IMR-90 (cell line): ENCODE measurements around the gene ACAT2. TPM values are rescaled to one million over a fixed set of nuclear protein-coding genes. Genes with fewer than 3 reads are reported as not detected.

ENCODE experiments used
- ATAC-seq: fragments of 200-7000 bp; cut with Tn5 transposase; 2 replicates; pipeline ENCODE4 v1.9.1; 2020; ENCODE audit warnings: low read depth, mild to moderate bottlenecking, moderate library complexity
- BruUV-seq: library from RNA; stranded (reverse); fragments of 400-500 nt; replicated peaks from 2 replicates; lab custom pipeline; 2021; lab: Mats Ljungman, UMichigan
- CTCF ChIA-PET: fragments of 300-600 bp; formaldehyde crosslinking; extraction: SDS; loops from one replicate; lab custom pipeline; 2021; ENCODE audit warnings: antibody characterized with exemption; lab: Yijun Ruan, JAX
- POLR2A ChIA-PET: fragments of 300-600 bp; sonication (Branson Sonifier 250); formaldehyde crosslinking; loops from one replicate; lab custom pipeline; 2022; ENCODE audit warnings: antibody characterized with exemption; ENCODE audit not compliant: unreplicated experiment; lab: Charles Lee
- DNase-seq: peaks from one replicate; pipeline ENCODE4 v3.0.0; 2013
- H2AFZ ChIP-seq: replicated peaks from 2 replicates; pipeline ENCODE3; 2013; ENCODE audit warnings: low read length, mild to moderate bottlenecking; ENCODE audit not compliant: poor library complexity
- H2AK5ac ChIP-seq: 2 replicates; pipeline ENCODE4 v1.6.1; 2013; ENCODE audit warnings: low read depth, low read length, inconsistent platforms
- H2AK9ac ChIP-seq: replicated peaks from 2 replicates; pipeline ENCODE3; 2013; ENCODE audit warnings: mild to moderate bottlenecking, low read depth, low read length, moderate library complexity; ENCODE audit not compliant: poor library complexity
- H2BK120ac ChIP-seq: 2 replicates; pipeline ENCODE4 v1.6.1; 2013; ENCODE audit warnings: low read depth, low read length, inconsistent platforms
- H2BK15ac ChIP-seq: 3 replicates; pipeline ENCODE4 v1.6.1; 2013; ENCODE audit warnings: low read depth, low read length, inconsistent platforms
- H2BK20ac ChIP-seq: 2 replicates; pipeline ENCODE4 v1.6.1; 2013; ENCODE audit warnings: low read depth, mild to moderate bottlenecking, inconsistent platforms, low read length, moderate library complexity
- H2BK5ac ChIP-seq: 2 replicates; pipeline ENCODE4 v1.6.1; 2013; ENCODE audit warnings: mild to moderate bottlenecking, low read depth, low read length, inconsistent platforms; ENCODE audit not compliant: poor library complexity, severe bottlenecking
- H3K14ac ChIP-seq: replicated peaks from 2 replicates; pipeline ENCODE4 v1.6.1; 2013; ENCODE audit warnings: low read depth, low read length, inconsistent platforms
- H3K18ac ChIP-seq: 2 replicates; pipeline ENCODE4 v1.6.1; 2013; ENCODE audit warnings: low read depth, low read length, control low read depth
- H3K23ac ChIP-seq: 2 replicates; pipeline ENCODE4 v1.6.1; 2013; ENCODE audit warnings: low read depth, low read length, inconsistent platforms
- H3K27ac ChIP-seq: 2 replicates; pipeline ENCODE4 v1.5.1; 2013; ENCODE audit warnings: mild to moderate bottlenecking, control low read depth, low read length; ENCODE audit not compliant: insufficient read depth
- H3K27me3 ChIP-seq: 2 replicates; pipeline ENCODE4 v1.6.1; 2013; ENCODE audit warnings: low read length; ENCODE audit not compliant: control insufficient read depth, insufficient read depth
- H3K36me3 ChIP-seq: 2 replicates; pipeline ENCODE4 v1.6.1; 2013; ENCODE audit warnings: low read length, mixed read lengths; ENCODE audit not compliant: control insufficient read depth, insufficient read depth
- H3K4ac ChIP-seq: 2 replicates; pipeline ENCODE4 v1.6.1; 2013; ENCODE audit warnings: low read depth, low read length, inconsistent platforms
- H3K4me1 ChIP-seq: 2 replicates; pipeline ENCODE4 v1.6.1; 2013; ENCODE audit warnings: low read length, mixed read lengths; ENCODE audit not compliant: control insufficient read depth, insufficient read depth
- H3K4me2 ChIP-seq: 2 replicates; pipeline ENCODE4 v1.6.1; 2013; ENCODE audit warnings: low read depth, mild to moderate bottlenecking, control low read depth, low read length, moderate library complexity
- H3K4me3 ChIP-seq: 2 replicates; pipeline ENCODE4 v1.5.1; 2013; ENCODE audit warnings: low read depth, mild to moderate bottlenecking, control low read depth, low read length, moderate library complexity; ENCODE audit not compliant: insufficient read depth
- H3K56ac ChIP-seq: 2 replicates; pipeline ENCODE4 v1.6.1; 2013; ENCODE audit warnings: low read length, inconsistent platforms; ENCODE audit not compliant: insufficient read depth; ENCODE audit errors: extremely low read depth
- H3K79me1 ChIP-seq, 2 experiments: 2 replicates each; pipeline ENCODE4 v1.6.1; 2013; ENCODE audit warnings: low read length in 2 of 2, inconsistent platforms in 1 of 2, low read depth in 1 of 2
- H3K9ac ChIP-seq: 2 replicates; pipeline ENCODE4 v1.6.1; 2013; ENCODE audit warnings: low read depth, low read length, control low read depth
- H3K9me1 ChIP-seq: 2 replicates; pipeline ENCODE4 v1.6.1; 2013; ENCODE audit warnings: low read length, inconsistent platforms; ENCODE audit not compliant: insufficient read depth
- H3K9me3 ChIP-seq: 2 replicates; pipeline ENCODE4 v1.6.1; 2013; ENCODE audit warnings: low read length; ENCODE audit not compliant: control insufficient read depth, insufficient read depth
- H4K20me1 ChIP-seq: 2 replicates; pipeline ENCODE4 v1.6.1; 2013; ENCODE audit warnings: low read length, inconsistent platforms; ENCODE audit not compliant: insufficient read depth
- H4K5ac ChIP-seq: 2 replicates; pipeline ENCODE4 v1.6.1; 2013; ENCODE audit warnings: mild to moderate bottlenecking, low read depth, low read length, control low read depth
- H4K8ac ChIP-seq, 2 experiments: 2 replicates each; pipeline ENCODE4 v1.6.1; 2013; ENCODE audit warnings: low read depth in 2 of 2, low read length in 2 of 2, control low read depth in 1 of 2, inconsistent platforms in 1 of 2
- H4K91ac ChIP-seq: 2 replicates; pipeline ENCODE4 v1.6.1; 2013; ENCODE audit warnings: low read depth, low read length, inconsistent platforms; ENCODE audit not compliant: insufficient read depth
- CEBPB ChIP-seq: IDR thresholded peaks from 2 replicates; pipeline ENCODE4 v1.6.1; 2012; ENCODE audit warnings: low read depth, low read length, improper control_type of control experiment
- CHD1 ChIP-seq: IDR thresholded peaks from 2 replicates; pipeline ENCODE4 v1.6.1; 2012; ENCODE audit warnings: low read depth, low read length, improper control_type of control experiment
- CTCF ChIP-seq: conservative IDR thresholded peaks from 2 replicates; pipeline ENCODE4 v1.5.1; 2012; ENCODE audit warnings: mild to moderate bottlenecking, low read depth, low read length, improper control_type of control experiment
- NFE2L2 ChIP-seq: fragments of 150-350 bp; IDR thresholded peaks from 2 replicates; pipeline ENCODE4 v1.6.1; 2016; ENCODE audit warnings: low read depth, mild to moderate bottlenecking, low read length
- RAD21 ChIP-seq: IDR thresholded peaks from 2 replicates; pipeline ENCODE4 v1.6.1; 2012; ENCODE audit warnings: low read length, improper control_type of control experiment
- RFX5 ChIP-seq: IDR thresholded peaks from 2 replicates; pipeline ENCODE4 v1.8.0; 2012; ENCODE audit warnings: low read depth, mild to moderate bottlenecking, low read length, moderate library complexity
- WGBS, 2 experiments: methylation state at CpG; one replicate each; pipeline versions ENCODE4 v1.1.5 to v1.1.7; 2013; ENCODE audit warnings: missing lambda C conversion rate in 2 of 2; ENCODE audit not compliant: insufficient read length in 1 of 2; ENCODE audit errors: extremely low coverage in 2 of 2; 5-methylcytosine and 5-hydroxymethylcytosine counted together
- dilution Hi-C: fragments of 300-500 bp; cut with HindIII; formaldehyde crosslinking; loops from one replicate; pipeline ENCODE4 v1.14.3; 2018; ENCODE audit warnings: low sequenced_read_pairs; ENCODE audit not compliant: unreplicated experiment
- in situ Hi-C: fragments of 300-500 bp; cut with MboI; formaldehyde crosslinking; loops from 3 replicates; pipeline ENCODE4 v1.14.3; 2019; ENCODE audit warnings: low sequenced_read_pairs, inconsistent platforms, mixed read lengths
- intact Hi-C: fragments of 100-400 bp; cut with micrococcal nuclease; formaldehyde crosslinking; loops from 2 replicates; pipeline ENCODE4 v1.10.0; 2022
- polyA plus RNA-seq, 3 experiments: library from polyadenylated mRNA; depleted of rRNA; stranded (reverse); fragments of >200 nt; gene quantifications; 2 replicates each; pipeline ENCODE4 v1.2.3, GENCODE V29; 2012; ENCODE audit warnings: low replicate concordance in 1 of 3
- total RNA-seq: library from RNA; depleted of rRNA; stranded (reverse); fragments of >200 nt; gene quantifications from 2 replicates; pipeline ENCODE4 v1.2.3, GENCODE V29; 2012

ACAT2 gene
- total and polyA plus RNA-seq, 2 of the 4 experiments (the other 2 are of a cell fraction) = 30.5 to 45.2 TPM

- dilution Hi-C loops (no loop called here), in situ Hi-C loops (no loop called here), intact Hi-C loops (loop anchor here (1.0 to 2.0 kb wide), 2 partner anchors 26 to 153 kb away; partner anchors contain the start of gene ACAT2)
- Histone ChIP-seq H2AK5ac (no peak overlapping the region), H2BK120ac (no peak overlapping the region), H3K4me3 (peak overlapping the region; percentile 89), H3K9me3 (no peaks in the 10 kb centered on the region), H4K5ac (no peak overlapping the region), H3K4me1 (peaks cover 4% of the 10 kb centered on the region), H3K4ac (no peak overlapping the region), H3K79me1 (peaks cover 15 to 38% of the 10 kb centered on the region in 2 experiments), H3K9ac (peak overlapping the region; percentile 90), H3K36me3 (peaks cover 15% of the 10 kb centered on the region), H3K4me2 (peak overlapping the region; percentile 85), H2AK9ac (no peak overlapping the region), H4K20me1 (peaks cover 16% of the 10 kb centered on the region), H3K27me3 (no peaks in the 10 kb centered on the region), H4K8ac (no peak overlapping the region), H2BK5ac (no peak overlapping the region), H2AFZ (no peak overlapping the region), H4K91ac (no peak overlapping the region), H3K23ac (no peak overlapping the region), H2BK15ac (no peak overlapping the region), H3K14ac (0 out of 2 replicates have a peak overlapping the region, but pooled peaks have one; percentile 3), H2BK20ac (no peak overlapping the region), H3K18ac (no peak overlapping the region), H3K56ac (no peak overlapping the region), H3K27ac (peak overlapping the region; percentile 7; the same call in 1 of the 2 replicates), H3K9me1 (no peaks in the 10 kb centered on the region)
- no CpG with 5 or more reads among the region's 15 CpGs for WGBS, 2 experiments
- no peak for ATAC-seq
- ChIA-PET POLR2A (no interaction called here), CTCF (interaction anchor here (0.5 to 0.6 kb wide), 2 partner anchors 15 to 653 kb away, joined by 4 to 5 read pairs; no protein-coding TSS in a partner anchor)
- TF ChIP-seq CHD1 (no peak), RAD21 (no peak), CEBPB (no peak), RFX5 (no peak), CTCF (no peak), NFE2L2 (no peak)
- DNase-seq = no peak
- BruUV-seq = TSS peak; percentile 28
These were observed 26.4 kb downstream of the ACAT2 start for GRCh38 chr6:159788276-159788675.
